Measurements from ENCODE around the gene LRFN2. TPM values are rescaled to one million over a fixed set of nuclear protein-coding genes. Genes with fewer than 3 reads are reported as not detected.

The LRFN2 gene
- total and polyA plus RNA-seq, 4 donors = under 0.01 to 0.01 TPM; not detected in 2

GRCh38 chr6:40573221-40573620 is 13.9 kb downstream of the LRFN2 start:
- no peak for DNase-seq (ENCODE audit: low spot score)
- H3K9ac ChIP-seq (ENCODE audit: low read depth in 1 of 2, low read length in 2 of 2) = no peak overlapping the region
- no peak overlapping the region for H3K4me3 ChIP-seq (ENCODE audit: low read depth in 1 of 3, low read length in 3 of 3)
- H3K36me3 ChIP-seq (ENCODE audit: control insufficient read depth in 4 of 4, insufficient read depth in 3 of 4, low read depth in 1 of 4, low read length in 3 of 4) = no peaks in the 10 kb centered on the region
- TF ChIP-seq, protein P1, sequence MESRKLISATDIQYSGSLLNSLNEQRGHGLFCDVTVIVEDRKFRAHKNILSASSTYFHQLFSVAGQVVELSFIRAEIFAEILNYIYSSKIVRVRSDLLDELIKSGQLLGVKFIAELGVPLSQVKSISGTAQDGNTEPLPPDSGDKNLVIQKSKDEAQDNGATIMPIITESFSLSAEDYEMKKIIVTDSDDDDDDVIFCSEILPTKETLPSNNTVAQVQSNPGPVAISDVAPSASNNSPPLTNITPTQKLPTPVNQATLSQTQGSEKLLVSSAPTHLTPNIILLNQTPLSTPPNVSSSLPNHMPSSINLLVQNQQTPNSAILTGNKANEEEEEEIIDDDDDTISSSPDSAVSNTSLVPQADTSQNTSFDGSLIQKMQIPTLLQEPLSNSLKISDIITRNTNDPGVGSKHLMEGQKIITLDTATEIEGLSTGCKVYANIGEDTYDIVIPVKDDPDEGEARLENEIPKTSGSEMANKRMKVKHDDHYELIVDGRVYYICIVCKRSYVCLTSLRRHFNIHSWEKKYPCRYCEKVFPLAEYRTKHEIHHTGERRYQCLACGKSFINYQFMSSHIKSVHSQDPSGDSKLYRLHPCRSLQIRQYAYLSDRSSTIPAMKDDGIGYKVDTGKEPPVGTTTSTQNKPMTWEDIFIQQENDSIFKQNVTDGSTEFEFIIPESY (IDR thresholded peaks at IDR 0.05) = no peak
- TF ChIP-seq JUND (IDR thresholded peaks at IDR 0.05) (no peak), YY1 (IDR thresholded peaks at IDR 0.05) (no peak), MAX (IDR thresholded peaks at IDR 0.05) (no peak), REST (IDR thresholded peaks at IDR 0.05) (no peak), NR2F2 (IDR thresholded peaks at IDR 0.05) (no peak), HNF4A (conservative IDR thresholded peaks at IDR 0.05) (no peak), FOXA1 (IDR thresholded peaks at IDR 0.05) (no peak), SP1 (IDR thresholded peaks at IDR 0.05) (no peak), EGR1 (IDR thresholded peaks at IDR 0.05; ENCODE audit: low read depth in 2 of 2) (no peak), TAF1 (conservative IDR thresholded peaks at IDR 0.05) (no peak), RAD21 (IDR thresholded peaks at IDR 0.05) (no peak), GABPA (IDR thresholded peaks at IDR 0.05 in 1 of 2, conservative IDR thresholded peaks at IDR 0.05 in 1 of 2) (no peak), RXRA (IDR thresholded peaks at IDR 0.05) (no peak), FOXA2 (IDR thresholded peaks at IDR 0.05) (no peak), HNF4G (IDR thresholded peaks at IDR 0.05) (no peak)
- TF ChIP-seq, protein P2, sequence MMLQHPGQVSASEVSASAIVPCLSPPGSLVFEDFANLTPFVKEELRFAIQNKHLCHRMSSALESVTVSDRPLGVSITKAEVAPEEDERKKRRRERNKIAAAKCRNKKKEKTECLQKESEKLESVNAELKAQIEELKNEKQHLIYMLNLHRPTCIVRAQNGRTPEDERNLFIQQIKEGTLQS (IDR thresholded peaks at IDR 0.05) = no peak
- TF ChIP-seq, protein P3, sequence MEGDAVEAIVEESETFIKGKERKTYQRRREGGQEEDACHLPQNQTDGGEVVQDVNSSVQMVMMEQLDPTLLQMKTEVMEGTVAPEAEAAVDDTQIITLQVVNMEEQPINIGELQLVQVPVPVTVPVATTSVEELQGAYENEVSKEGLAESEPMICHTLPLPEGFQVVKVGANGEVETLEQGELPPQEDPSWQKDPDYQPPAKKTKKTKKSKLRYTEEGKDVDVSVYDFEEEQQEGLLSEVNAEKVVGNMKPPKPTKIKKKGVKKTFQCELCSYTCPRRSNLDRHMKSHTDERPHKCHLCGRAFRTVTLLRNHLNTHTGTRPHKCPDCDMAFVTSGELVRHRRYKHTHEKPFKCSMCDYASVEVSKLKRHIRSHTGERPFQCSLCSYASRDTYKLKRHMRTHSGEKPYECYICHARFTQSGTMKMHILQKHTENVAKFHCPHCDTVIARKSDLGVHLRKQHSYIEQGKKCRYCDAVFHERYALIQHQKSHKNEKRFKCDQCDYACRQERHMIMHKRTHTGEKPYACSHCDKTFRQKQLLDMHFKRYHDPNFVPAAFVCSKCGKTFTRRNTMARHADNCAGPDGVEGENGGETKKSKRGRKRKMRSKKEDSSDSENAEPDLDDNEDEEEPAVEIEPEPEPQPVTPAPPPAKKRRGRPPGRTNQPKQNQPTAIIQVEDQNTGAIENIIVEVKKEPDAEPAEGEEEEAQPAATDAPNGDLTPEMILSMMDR (IDR thresholded peaks at IDR 0.05; ENCODE audit: low read depth, low read length, missing input control) = no peak
- H3K4me1 ChIP-seq (ENCODE audit: control insufficient read depth in 4 of 4, insufficient read depth in 4 of 4, low read length in 3 of 4) = no peaks in the 10 kb centered on the region
- H3K9me3 ChIP-seq (ENCODE audit: control insufficient read depth in 4 of 4, low read length in 3 of 4) = no peaks in the 10 kb centered on the region
- no peaks in the 10 kb centered on the region for H3K27me3 ChIP-seq (ENCODE audit: control insufficient read depth in 4 of 4, insufficient read depth in 4 of 4, low read length in 3 of 4)
- WGBS = 83% methylated on average over 5 of the region's 5 CpGs
- H3K27ac ChIP-seq (ENCODE audit: low read depth in 1 of 2, low read length in 2 of 2) = no peak overlapping the region
